GM21526 (cell line): ENCODE results near the gene API5.

Source experiments
- ATAC-seq: cut with Tn5 transposase; IDR thresholded peaks from one replicate; pipeline ENCODE4 v1.9.1; 2021; ENCODE audit warnings: moderate library complexity; ENCODE audit not compliant: unreplicated experiment, low FRiP score

The API5 gene

GRCh38 chr11:43358801-43359421 is 47.1 kb downstream of the API5 start, which contains the start of gene TTC17:
TSS of gene TTC17 (plus strand) at chr11:43358920. CDS start at chr11:43358955, 35 bp downstream.
- peak; percentile 92 for ATAC-seq

GRCh38 chr11:43359422-43359818 is 47.6 kb downstream of the API5 start:
- ATAC-seq, result peak; percentile 58

- ATAC-seq, result no peak
Measured at GRCh38 chr11:43360361-43361032, 48.7 kb downstream of the API5 start.

GRCh38 chr11:43366677-43367076 is 54.9 kb downstream of the API5 start:
- peak; percentile 58 for ATAC-seq

GRCh38 chr11:43367382-43368178 is 55.8 kb downstream of the API5 start:
- no peak for ATAC-seq

GRCh38 chr11:43376065-43376464 is 64.3 kb downstream of the API5 start:
- no peak for ATAC-seq

DNA sequence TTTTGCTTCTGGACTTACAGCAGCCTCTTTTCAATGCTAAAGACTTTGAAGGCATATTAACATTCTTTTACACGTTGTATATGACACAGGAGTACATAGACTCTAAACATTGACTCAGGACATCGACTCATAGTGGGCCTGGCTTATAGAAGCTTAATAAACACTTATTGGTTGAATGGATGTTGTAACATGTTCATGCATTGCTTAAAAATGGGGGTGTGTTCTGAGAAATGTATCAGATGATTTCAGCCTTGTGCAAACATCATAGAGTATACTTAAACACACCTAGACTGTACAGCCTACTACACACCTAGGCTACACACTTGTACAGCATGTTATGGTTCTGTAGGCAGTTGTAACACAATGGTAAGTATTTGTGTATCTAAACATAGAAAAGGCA is 64.8 kb downstream of the API5 start:
- no peak for ATAC-seq

DNA sequence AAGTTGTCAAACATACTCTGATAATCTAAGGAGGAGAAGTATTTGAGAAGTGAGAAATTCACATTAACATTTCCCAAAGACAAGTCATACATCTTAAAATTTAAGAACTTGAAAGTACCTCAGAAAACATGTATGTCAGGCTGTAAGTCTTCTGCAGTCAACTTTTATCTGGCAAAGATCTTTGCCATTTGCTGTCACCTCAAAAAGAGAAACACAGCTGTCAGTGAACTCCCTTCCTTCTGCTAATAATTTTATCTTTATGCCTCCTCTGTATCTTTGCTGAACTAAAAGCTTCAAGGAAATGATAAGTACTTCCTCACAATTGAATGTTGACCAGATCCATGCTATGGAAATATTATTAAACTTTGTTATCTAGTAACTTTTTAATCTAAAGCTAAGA is 65.6 kb downstream of the API5 start:
- no peak for ATAC-seq

GRCh38 chr11:43378897-43379296 is 67.1 kb downstream of the API5 start:
- ATAC-seq, result no peak

- ATAC-seq, result no peak
Measured at GRCh38 chr11:43381802-43382201, 70.0 kb downstream of the API5 start.

DNA sequence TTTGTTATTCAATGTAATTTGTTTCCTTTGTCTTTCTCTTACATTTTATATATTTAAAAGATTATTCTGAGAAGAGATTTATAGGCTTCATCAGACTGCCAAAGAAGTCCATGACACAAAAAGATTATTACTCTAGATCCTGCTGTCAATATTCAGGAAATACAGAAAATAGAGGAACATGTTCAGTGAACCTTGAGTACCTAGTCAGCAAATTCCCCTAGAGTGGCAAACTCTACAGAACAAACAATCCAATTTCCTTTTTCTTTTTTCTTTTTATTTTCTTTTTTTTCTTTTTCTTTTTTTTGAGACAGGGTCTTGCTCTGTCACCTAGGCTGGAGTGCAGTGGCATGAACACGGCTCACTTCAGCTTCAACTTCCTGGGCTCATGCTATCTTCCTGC is 70.8 kb downstream of the API5 start:
- no peak for ATAC-seq

GRCh38 chr11:43384393-43384792 is 72.6 kb downstream of the API5 start:
- no peak for ATAC-seq

GRCh38 chr11:43392713-43393112 is 80.9 kb downstream of the API5 start:
- ATAC-seq, result no peak

DNA sequence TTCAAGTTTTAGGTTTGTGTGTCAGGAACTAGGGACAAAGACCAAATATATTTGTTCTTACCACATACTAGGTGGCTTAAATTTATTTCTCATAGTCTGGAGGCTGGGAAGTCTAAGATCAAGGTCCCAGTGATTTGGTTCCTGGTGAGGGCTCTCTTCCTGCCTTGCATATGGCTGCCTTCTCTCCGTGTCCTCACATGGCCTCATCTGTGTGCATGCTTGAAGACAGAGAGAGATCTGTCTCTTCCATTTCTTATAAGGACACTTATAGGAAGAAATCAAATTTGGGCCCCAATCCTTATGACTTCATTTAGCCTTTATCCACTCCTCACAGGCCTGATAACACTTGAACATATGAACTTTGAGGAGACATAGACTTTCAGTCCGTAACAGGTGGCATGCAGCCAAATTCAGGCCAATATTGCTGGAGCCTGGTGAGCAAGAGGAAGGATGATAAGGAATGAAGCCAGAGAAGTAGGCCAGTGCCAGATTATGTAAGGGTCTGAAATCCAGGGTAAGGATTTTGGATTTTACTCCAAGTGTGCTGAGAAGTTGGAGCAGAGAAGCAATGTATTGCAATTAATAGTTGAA is 82.1 kb downstream of the API5 start:
- no peak for ATAC-seq
